Measurements from ENCODE around the gene ALPP. TPM values are rescaled to one million over a fixed set of nuclear protein-coding genes. Genes with fewer than 3 reads are reported as not detected.

Gene ALPP
- total RNA-seq, 2 experiments from 2014 or later: not detected

GRCh38 chr2:232431705-232432590 lies 53.4 kb downstream of the ALPP start:
- DNase-seq: no peak
- Mint-ChIP-seq H3K27ac (no peak overlapping the region), H3K4me3 (no peak overlapping the region), H3K27me3 (peaks cover 3% of the 10 kb centered on the region), H3K4me1 (no peaks in the 10 kb centered on the region), H3K36me3 (ENCODE audit: low read depth) (no peaks in the 10 kb centered on the region), H3K9me3 (no peaks in the 10 kb centered on the region)
- CTCF ChIA-PET: no interaction called here
- POLR2A ChIA-PET: no interaction called here

Other genes starting within 250 kb of the ALPP start
- gene ALPG, start 28.1 kb downstream of the ALPP start, total RNA-seq: not detected
- not detected for gene ALPI, start 77.4 kb downstream of the ALPP start, total RNA-seq
- not detected for gene ECEL1, start 109.1 kb downstream of the ALPP start, total RNA-seq
- gene PRSS56, start 141.6 kb downstream of the ALPP start, total RNA-seq: not detected
- gene CHRND, start 147.4 kb downstream of the ALPP start, total RNA-seq: not detected
- gene CHRNG, start 160.9 kb downstream of the ALPP start, total RNA-seq: not detected
- 1 to 10 TPM; 7.8 to 7.9 TPM for gene TIGD1, start 171.8 kb downstream of the ALPP start, total RNA-seq
- gene EIF4E2, start 171.9 kb downstream of the ALPP start, total RNA-seq: 10 to 100 TPM; 72.8 to 74.6 TPM

Measured in activated CD4-positive, alpha-beta memory T cell treated with anti-CD3 and anti-CD28 coated beads, Interleukin-2, amount 10 ng/mL, durations not matched to agents 7 days and 5 days (primary cell).